ENCODE data around the gene ELL2. TPM values are rescaled to one million over a fixed set of nuclear protein-coding genes. Genes with fewer than 3 reads are reported as not detected.

The ELL2 gene
- total RNA-seq, 1 experiment from 2014 or later, result 24.4 TPM

DNA sequence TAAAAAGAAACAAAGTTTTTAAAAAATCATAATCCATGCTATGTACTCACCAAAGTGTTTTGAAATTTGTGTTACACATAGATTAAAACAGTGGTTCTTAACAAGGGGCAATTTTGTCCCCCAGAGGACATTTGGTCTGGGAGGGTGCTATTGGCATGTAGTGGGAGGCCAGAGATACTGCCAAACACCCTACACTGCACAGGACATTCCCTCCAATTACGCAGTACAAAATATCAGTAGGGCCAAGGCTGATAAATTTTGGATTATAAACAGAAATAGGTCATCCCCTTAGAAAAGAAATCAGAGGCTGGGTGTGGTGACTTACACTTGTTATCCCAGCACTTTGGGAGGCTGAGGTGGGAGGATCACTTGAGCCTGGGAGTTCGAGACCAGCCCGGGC lies 38.9 kb downstream of the ELL2 start:
- H3K27ac Mint-ChIP-seq, result no peak overlapping the region
- DNase-seq (ENCODE audit: low spot score), result no peak
- H3K36me3 Mint-ChIP-seq, result no peaks in the 10 kb centered on the region
- ATAC-seq, result no peak
- no peaks in the 10 kb centered on the region for H3K27me3 Mint-ChIP-seq (ENCODE audit: low read depth)
- ChIA-PET CTCF (no interaction called here), POLR2A (no interaction called here)
- TF ChIP-seq ZNF317 (CRISPR knock-in tag; IDR thresholded peaks at IDR 0.05; ENCODE audit: borderline replicate concordance, low read depth), result no peak
- TF ChIP-seq, protein P1, sequence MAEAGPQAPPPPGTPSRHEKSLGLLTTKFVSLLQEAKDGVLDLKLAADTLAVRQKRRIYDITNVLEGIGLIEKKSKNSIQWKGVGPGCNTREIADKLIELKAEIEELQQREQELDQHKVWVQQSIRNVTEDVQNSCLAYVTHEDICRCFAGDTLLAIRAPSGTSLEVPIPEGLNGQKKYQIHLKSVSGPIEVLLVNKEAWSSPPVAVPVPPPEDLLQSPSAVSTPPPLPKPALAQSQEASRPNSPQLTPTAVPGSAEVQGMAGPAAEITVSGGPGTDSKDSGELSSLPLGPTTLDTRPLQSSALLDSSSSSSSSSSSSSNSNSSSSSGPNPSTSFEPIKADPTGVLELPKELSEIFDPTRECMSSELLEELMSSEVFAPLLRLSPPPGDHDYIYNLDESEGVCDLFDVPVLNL (CRISPR knock-in tag; IDR thresholded peaks at IDR 0.05; ENCODE audit: borderline replicate concordance, low read depth), result no peak
- H3K4me1 Mint-ChIP-seq, result peaks cover under 1% of the 10 kb centered on the region; the same call in 1 of the 2 replicates
- H3K9me3 Mint-ChIP-seq, result peaks cover 3% of the 10 kb centered on the region
- no peak overlapping the region for H3K4me3 Mint-ChIP-seq

DNA sequence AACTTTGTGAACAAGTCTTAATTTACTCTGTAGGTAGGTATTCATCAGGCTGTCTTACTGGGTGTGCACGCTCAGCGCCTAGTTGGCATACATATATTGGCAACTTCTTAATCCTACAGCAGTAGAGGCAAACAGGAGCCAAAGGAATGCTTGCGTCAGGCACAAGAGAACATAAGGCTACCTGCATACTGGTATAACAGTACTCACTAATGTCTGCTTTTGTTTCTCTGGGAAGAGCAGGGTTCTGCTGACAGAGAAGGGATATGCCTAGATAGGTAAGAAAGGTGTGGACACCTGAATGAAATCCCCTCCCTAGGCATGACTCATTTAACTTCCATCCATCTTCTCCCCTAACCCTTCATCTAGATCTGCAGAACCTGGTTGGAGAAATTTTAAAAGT lies 40.1 kb downstream of the ELL2 start:
- ChIA-PET CTCF (no interaction called here), POLR2A (no interaction called here)
- DNase-seq (ENCODE audit: low spot score) (no peak), ATAC-seq (no peak)
- Mint-ChIP-seq H3K27me3 (ENCODE audit: low read depth) (no peaks in the 10 kb centered on the region), H3K27ac (no peak overlapping the region), H3K4me3 (no peak overlapping the region), H3K4me1 (peaks cover 9% of the 10 kb centered on the region), H3K36me3 (no peaks in the 10 kb centered on the region), H3K9me3 (no peaks in the 10 kb centered on the region)
- TF ChIP-seq NFE2L1 (CRISPR knock-in tag; IDR thresholded peaks at IDR 0.05) (no peak), KAT7 (CRISPR knock-in tag; IDR thresholded peaks at IDR 0.05; ENCODE audit: borderline replicate concordance) (no peak), EMX1 (CRISPR knock-in tag; IDR thresholded peaks at IDR 0.05) (no peak), CBFB (CRISPR knock-in tag; IDR thresholded peaks at IDR 0.05; ENCODE audit: low read depth) (no peak)

DNA sequence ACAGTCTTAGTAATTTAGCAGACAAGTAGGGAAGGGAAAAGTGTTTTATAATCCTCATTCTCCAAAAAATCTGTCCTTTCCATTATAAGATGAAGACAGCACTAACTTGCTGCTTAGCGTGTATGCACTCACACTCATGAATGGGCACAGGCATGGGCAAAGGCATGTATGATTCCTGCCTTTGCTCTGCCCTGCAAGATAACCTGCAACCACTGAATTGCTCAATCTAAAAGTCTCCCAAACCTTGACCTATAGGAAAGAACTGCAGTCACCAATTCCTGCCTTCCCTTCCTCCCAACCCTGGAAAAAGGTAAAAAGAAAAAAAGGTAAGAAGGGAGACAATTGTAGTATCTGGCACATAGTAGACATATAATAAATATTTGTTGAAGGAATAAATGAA lies 40.8 kb downstream of the ELL2 start:
- ATAC-seq, result no peak
- no peak for DNase-seq (ENCODE audit: low spot score)
- Mint-ChIP-seq H3K27me3 (ENCODE audit: low read depth) (no peaks in the 10 kb centered on the region), H3K9me3 (no peaks in the 10 kb centered on the region), H3K27ac (no peak overlapping the region), H3K4me3 (no peak overlapping the region), H3K4me1 (peaks cover 16% of the 10 kb centered on the region), H3K36me3 (no peaks in the 10 kb centered on the region)
- ChIA-PET CTCF (interaction anchor here (0.6 kb wide), 1 partner anchor 553 kb away, joined by 4 read pairs; no protein-coding TSS in a partner anchor), POLR2A (no interaction called here)
- TF ChIP-seq NFYB (CRISPR knock-in tag; conservative IDR thresholded peaks at IDR 0.05; ENCODE audit: low read depth), result no peak
- TF ChIP-seq, protein P2, sequence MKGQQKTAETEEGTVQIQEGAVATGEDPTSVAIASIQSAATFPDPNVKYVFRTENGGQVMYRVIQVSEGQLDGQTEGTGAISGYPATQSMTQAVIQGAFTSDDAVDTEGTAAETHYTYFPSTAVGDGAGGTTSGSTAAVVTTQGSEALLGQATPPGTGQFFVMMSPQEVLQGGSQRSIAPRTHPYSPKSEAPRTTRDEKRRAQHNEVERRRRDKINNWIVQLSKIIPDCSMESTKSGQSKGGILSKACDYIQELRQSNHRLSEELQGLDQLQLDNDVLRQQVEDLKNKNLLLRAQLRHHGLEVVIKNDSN (CRISPR knock-in tag; IDR thresholded peaks at IDR 0.05), result no peak
- no peak for TF ChIP-seq ZNF416 (CRISPR knock-in tag; IDR thresholded peaks at IDR 0.05)
- TF ChIP-seq, protein P3, sequence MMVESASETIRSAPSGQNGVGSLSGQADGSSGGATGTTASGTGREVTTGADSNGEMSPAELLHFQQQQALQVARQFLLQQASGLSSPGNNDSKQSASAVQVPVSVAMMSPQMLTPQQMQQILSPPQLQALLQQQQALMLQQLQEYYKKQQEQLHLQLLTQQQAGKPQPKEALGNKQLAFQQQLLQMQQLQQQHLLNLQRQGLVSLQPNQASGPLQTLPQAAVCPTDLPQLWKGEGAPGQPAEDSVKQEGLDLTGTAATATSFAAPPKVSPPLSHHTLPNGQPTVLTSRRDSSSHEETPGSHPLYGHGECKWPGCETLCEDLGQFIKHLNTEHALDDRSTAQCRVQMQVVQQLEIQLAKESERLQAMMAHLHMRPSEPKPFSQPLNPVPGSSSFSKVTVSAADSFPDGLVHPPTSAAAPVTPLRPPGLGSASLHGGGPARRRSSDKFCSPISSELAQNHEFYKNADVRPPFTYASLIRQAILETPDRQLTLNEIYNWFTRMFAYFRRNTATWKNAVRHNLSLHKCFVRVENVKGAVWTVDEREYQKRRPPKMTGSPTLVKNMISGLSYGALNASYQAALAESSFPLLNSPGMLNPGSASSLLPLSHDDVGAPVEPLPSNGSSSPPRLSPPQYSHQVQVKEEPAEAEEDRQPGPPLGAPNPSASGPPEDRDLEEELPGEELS (CRISPR knock-in tag; IDR thresholded peaks at IDR 0.05), result no peak
- TF ChIP-seq, protein P4, sequence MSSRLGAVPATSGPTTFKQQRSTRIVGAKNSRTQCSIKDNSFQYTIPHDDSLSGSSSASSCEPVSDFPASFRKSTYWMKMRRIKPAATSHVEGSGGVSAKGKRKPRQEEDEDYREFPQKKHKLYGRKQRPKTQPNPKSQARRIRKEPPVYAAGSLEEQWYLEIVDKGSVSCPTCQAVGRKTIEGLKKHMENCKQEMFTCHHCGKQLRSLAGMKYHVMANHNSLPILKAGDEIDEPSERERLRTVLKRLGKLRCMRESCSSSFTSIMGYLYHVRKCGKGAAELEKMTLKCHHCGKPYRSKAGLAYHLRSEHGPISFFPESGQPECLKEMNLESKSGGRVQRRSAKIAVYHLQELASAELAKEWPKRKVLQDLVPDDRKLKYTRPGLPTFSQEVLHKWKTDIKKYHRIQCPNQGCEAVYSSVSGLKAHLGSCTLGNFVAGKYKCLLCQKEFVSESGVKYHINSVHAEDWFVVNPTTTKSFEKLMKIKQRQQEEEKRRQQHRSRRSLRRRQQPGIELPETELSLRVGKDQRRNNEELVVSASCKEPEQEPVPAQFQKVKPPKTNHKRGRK (CRISPR knock-in tag; IDR thresholded peaks at IDR 0.05; ENCODE audit: borderline replicate concordance), result no peak
- no peak for TF ChIP-seq GABPB1 (CRISPR knock-in tag; IDR thresholded peaks at IDR 0.05)
- TF ChIP-seq, protein P5, sequence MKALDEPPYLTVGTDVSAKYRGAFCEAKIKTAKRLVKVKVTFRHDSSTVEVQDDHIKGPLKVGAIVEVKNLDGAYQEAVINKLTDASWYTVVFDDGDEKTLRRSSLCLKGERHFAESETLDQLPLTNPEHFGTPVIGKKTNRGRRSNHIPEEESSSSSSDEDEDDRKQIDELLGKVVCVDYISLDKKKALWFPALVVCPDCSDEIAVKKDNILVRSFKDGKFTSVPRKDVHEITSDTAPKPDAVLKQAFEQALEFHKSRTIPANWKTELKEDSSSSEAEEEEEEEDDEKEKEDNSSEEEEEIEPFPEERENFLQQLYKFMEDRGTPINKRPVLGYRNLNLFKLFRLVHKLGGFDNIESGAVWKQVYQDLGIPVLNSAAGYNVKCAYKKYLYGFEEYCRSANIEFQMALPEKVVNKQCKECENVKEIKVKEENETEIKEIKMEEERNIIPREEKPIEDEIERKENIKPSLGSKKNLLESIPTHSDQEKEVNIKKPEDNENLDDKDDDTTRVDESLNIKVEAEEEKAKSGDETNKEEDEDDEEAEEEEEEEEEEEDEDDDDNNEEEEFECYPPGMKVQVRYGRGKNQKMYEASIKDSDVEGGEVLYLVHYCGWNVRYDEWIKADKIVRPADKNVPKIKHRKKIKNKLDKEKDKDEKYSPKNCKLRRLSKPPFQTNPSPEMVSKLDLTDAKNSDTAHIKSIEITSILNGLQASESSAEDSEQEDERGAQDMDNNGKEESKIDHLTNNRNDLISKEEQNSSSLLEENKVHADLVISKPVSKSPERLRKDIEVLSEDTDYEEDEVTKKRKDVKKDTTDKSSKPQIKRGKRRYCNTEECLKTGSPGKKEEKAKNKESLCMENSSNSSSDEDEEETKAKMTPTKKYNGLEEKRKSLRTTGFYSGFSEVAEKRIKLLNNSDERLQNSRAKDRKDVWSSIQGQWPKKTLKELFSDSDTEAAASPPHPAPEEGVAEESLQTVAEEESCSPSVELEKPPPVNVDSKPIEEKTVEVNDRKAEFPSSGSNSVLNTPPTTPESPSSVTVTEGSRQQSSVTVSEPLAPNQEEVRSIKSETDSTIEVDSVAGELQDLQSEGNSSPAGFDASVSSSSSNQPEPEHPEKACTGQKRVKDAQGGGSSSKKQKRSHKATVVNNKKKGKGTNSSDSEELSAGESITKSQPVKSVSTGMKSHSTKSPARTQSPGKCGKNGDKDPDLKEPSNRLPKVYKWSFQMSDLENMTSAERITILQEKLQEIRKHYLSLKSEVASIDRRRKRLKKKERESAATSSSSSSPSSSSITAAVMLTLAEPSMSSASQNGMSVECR (CRISPR knock-in tag; IDR thresholded peaks at IDR 0.05; ENCODE audit: borderline replicate concordance), result no peak
- TF ChIP-seq, protein P6, sequence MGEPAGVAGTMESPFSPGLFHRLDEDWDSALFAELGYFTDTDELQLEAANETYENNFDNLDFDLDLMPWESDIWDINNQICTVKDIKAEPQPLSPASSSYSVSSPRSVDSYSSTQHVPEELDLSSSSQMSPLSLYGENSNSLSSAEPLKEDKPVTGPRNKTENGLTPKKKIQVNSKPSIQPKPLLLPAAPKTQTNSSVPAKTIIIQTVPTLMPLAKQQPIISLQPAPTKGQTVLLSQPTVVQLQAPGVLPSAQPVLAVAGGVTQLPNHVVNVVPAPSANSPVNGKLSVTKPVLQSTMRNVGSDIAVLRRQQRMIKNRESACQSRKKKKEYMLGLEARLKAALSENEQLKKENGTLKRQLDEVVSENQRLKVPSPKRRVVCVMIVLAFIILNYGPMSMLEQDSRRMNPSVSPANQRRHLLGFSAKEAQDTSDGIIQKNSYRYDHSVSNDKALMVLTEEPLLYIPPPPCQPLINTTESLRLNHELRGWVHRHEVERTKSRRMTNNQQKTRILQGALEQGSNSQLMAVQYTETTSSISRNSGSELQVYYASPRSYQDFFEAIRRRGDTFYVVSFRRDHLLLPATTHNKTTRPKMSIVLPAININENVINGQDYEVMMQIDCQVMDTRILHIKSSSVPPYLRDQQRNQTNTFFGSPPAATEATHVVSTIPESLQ (CRISPR knock-in tag; IDR thresholded peaks at IDR 0.05), result no peak
- TF ChIP-seq, protein P7, sequence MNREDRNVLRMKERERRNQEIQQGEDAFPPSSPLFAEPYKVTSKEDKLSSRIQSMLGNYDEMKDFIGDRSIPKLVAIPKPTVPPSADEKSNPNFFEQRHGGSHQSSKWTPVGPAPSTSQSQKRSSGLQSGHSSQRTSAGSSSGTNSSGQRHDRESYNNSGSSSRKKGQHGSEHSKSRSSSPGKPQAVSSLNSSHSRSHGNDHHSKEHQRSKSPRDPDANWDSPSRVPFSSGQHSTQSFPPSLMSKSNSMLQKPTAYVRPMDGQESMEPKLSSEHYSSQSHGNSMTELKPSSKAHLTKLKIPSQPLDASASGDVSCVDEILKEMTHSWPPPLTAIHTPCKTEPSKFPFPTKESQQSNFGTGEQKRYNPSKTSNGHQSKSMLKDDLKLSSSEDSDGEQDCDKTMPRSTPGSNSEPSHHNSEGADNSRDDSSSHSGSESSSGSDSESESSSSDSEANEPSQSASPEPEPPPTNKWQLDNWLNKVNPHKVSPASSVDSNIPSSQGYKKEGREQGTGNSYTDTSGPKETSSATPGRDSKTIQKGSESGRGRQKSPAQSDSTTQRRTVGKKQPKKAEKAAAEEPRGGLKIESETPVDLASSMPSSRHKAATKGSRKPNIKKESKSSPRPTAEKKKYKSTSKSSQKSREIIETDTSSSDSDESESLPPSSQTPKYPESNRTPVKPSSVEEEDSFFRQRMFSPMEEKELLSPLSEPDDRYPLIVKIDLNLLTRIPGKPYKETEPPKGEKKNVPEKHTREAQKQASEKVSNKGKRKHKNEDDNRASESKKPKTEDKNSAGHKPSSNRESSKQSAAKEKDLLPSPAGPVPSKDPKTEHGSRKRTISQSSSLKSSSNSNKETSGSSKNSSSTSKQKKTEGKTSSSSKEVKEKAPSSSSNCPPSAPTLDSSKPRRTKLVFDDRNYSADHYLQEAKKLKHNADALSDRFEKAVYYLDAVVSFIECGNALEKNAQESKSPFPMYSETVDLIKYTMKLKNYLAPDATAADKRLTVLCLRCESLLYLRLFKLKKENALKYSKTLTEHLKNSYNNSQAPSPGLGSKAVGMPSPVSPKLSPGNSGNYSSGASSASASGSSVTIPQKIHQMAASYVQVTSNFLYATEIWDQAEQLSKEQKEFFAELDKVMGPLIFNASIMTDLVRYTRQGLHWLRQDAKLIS (CRISPR knock-in tag; IDR thresholded peaks at IDR 0.05; ENCODE audit: borderline replicate concordance), result no peak
- TF ChIP-seq NR2C2 (CRISPR knock-in tag; IDR thresholded peaks at IDR 0.05), result no peak
